ENCODE results near the gene SAE1. TPM values are rescaled to one million over a fixed set of nuclear protein-coding genes. Genes with fewer than 3 reads are reported as not detected.

The SAE1 gene
- total RNA-seq, 2 experiments from 2014 or later: 150 TPM

GRCh38 chr19:47156861-47157430, 26.3 kb downstream of the SAE1 start:
- H3K4me3 Mint-ChIP-seq: peak overlapping the region; percentile 45
- peaks cover 51% of the 10 kb centered on the region for H3K4me1 Mint-ChIP-seq
- no peak for DNase-seq
- CTCF ChIA-PET: interaction anchor here (0.6 to 4.6 kb wide), 11 partner anchors 7 to 128 kb away, joined by 3 to 49 read pairs (median 4); partner anchors contain the start of genes SAE1 and ZC3H4
- H3K36me3 Mint-ChIP-seq (ENCODE audit: low read depth): peaks cover 68% of the 10 kb centered on the region
- H3K27ac Mint-ChIP-seq: peak overlapping the region; percentile 85
- no peaks in the 10 kb centered on the region for H3K27me3 Mint-ChIP-seq
- POLR2A ChIA-PET: interaction anchor here (0.7 to 5.5 kb wide), 17 partner anchors 11 to 370 kb away, joined by 3 to 42 read pairs (median 4); partner anchors contain the start of genes CCDC9, SAE1 and ZC3H4
- no peaks in the 10 kb centered on the region for H3K9me3 Mint-ChIP-seq

GRCh38 chr19:47157431-47158321, 27.0 kb downstream of the SAE1 start:
- peaks cover 66% of the 10 kb centered on the region for H3K36me3 Mint-ChIP-seq (ENCODE audit: low read depth)
- H3K27ac Mint-ChIP-seq: peak overlapping the region; percentile 85
- no peaks in the 10 kb centered on the region for H3K27me3 Mint-ChIP-seq
- H3K4me3 Mint-ChIP-seq: peak overlapping the region; percentile 0
- no peaks in the 10 kb centered on the region for H3K9me3 Mint-ChIP-seq
- H3K4me1 Mint-ChIP-seq: peaks cover 51% of the 10 kb centered on the region
- ChIA-PET CTCF (interaction anchor here (0.6 to 4.6 kb wide), 10 partner anchors 8 to 127 kb away, joined by 3 to 49 read pairs (median 4); partner anchors contain the start of gene SAE1), POLR2A (interaction anchor here (0.7 to 5.5 kb wide), 23 partner anchors 10 to 371 kb away, joined by 3 to 42 read pairs (median 4); partner anchors contain the start of genes CCDC9, SAE1 and ZC3H4)
- DNase-seq: peak; percentile 49

- Mint-ChIP-seq H3K27ac (peak overlapping the region; percentile 85), H3K9me3 (no peaks in the 10 kb centered on the region), H3K4me3 (peak overlapping the region; percentile 0), H3K4me1 (peaks cover 51% of the 10 kb centered on the region), H3K36me3 (ENCODE audit: low read depth) (peaks cover 59% of the 10 kb centered on the region), H3K27me3 (no peaks in the 10 kb centered on the region)
- ChIA-PET POLR2A (interaction anchor here (0.9 to 5.5 kb wide), 16 partner anchors 9 to 372 kb away, joined by 3 to 42 read pairs (median 6); partner anchors contain the start of genes SAE1 and ZC3H4), CTCF (interaction anchor here (1.0 to 4.6 kb wide), 7 partner anchors 8 to 88 kb away, joined by 3 to 49 read pairs (median 9); no protein-coding TSS in a partner anchor)
- no peak for DNase-seq
Observed at GRCh38 chr19:47158367-47158791, 27.7 kb downstream of the SAE1 start.

GRCh38 chr19:47158879-47159503, 28.4 kb downstream of the SAE1 start:
- peaks cover 51% of the 10 kb centered on the region for H3K4me1 Mint-ChIP-seq
- H3K36me3 Mint-ChIP-seq (ENCODE audit: low read depth): peaks cover 58% of the 10 kb centered on the region

GRCh38 chr19:47161876-47162489, 31.3 kb downstream of the SAE1 start:
- POLR2A ChIA-PET: interaction anchor here (1.4 kb wide), 1 partner anchor 20 kb away, joined by 3 read pairs; no protein-coding TSS in a partner anchor
- CTCF ChIA-PET: interaction anchor here (0.6 to 4.6 kb wide), 4 partner anchors 12 to 48 kb away, joined by 3 to 19 read pairs (median 5); no protein-coding TSS in a partner anchor
- Mint-ChIP-seq H3K9me3 (no peaks in the 10 kb centered on the region), H3K36me3 (ENCODE audit: low read depth) (peaks cover 51% of the 10 kb centered on the region), H3K27me3 (no peaks in the 10 kb centered on the region), H3K27ac (no peak overlapping the region), H3K4me1 (peaks cover 35% of the 10 kb centered on the region), H3K4me3 (no peak overlapping the region)
- no peak for DNase-seq

More at GRCh38 chr19:47158879-47159503, 28.4 kb downstream of the SAE1 start:
- ChIA-PET CTCF (interaction anchor here (0.6 to 4.6 kb wide), 10 partner anchors 9 to 146 kb away, joined by 3 to 49 read pairs (median 6); no protein-coding TSS in a partner anchor), POLR2A (interaction anchor here (0.9 to 5.5 kb wide), 11 partner anchors 8 to 372 kb away, joined by 3 to 42 read pairs (median 7); partner anchors contain the start of genes SAE1 and ZC3H4)
- Mint-ChIP-seq H3K4me3 (no peak overlapping the region), H3K27ac (peak overlapping the region; percentile 85), H3K27me3 (no peaks in the 10 kb centered on the region), H3K9me3 (no peaks in the 10 kb centered on the region)
- no peak for DNase-seq

GRCh38 chr19:47168065-47168464, 37.4 kb downstream of the SAE1 start:
- ChIA-PET POLR2A (interaction anchor here (1.1 to 1.8 kb wide), 2 partner anchors 9 to 58 kb away, joined by 3 to 9 read pairs; no protein-coding TSS in a partner anchor), CTCF (interaction anchor here (0.9 to 1.0 kb wide), 2 partner anchors 18 to 76 kb away, joined by 3 read pairs; no protein-coding TSS in a partner anchor)
- no peaks in the 10 kb centered on the region for H3K27me3 Mint-ChIP-seq
- H3K27ac Mint-ChIP-seq: no peak overlapping the region
- no peak overlapping the region for H3K4me3 Mint-ChIP-seq
- peaks cover 2% of the 10 kb centered on the region for H3K4me1 Mint-ChIP-seq
- H3K36me3 Mint-ChIP-seq (ENCODE audit: low read depth): peaks cover 45% of the 10 kb centered on the region
- DNase-seq: no peak
- no peaks in the 10 kb centered on the region for H3K9me3 Mint-ChIP-seq

- POLR2A ChIA-PET: interaction anchor here (0.6 kb wide), 1 partner anchor 76 kb away, joined by 4 read pairs; no protein-coding TSS in a partner anchor
- Mint-ChIP-seq H3K27ac (no peak overlapping the region), H3K27me3 (no peaks in the 10 kb centered on the region), H3K4me3 (no peak overlapping the region), H3K36me3 (ENCODE audit: low read depth) (peaks cover 69% of the 10 kb centered on the region), H3K9me3 (no peaks in the 10 kb centered on the region), H3K4me1 (peaks cover 34% of the 10 kb centered on the region)
- CTCF ChIA-PET: interaction anchor here (0.9 kb wide), 1 partner anchor 13 kb away, joined by 4 read pairs; no protein-coding TSS in a partner anchor
- DNase-seq: no peak
Observed at GRCh38 chr19:47172666-47173455, 42.2 kb downstream of the SAE1 start.

- ChIA-PET POLR2A (interaction anchor here (0.7 to 2.6 kb wide), 7 partner anchors 9 to 327 kb away, joined by 3 to 20 read pairs (median 4); no protein-coding TSS in a partner anchor), CTCF (interaction anchor here (1.0 to 1.3 kb wide), 2 partner anchors 10 to 68 kb away, joined by 4 to 6 read pairs; no protein-coding TSS in a partner anchor)
- Mint-ChIP-seq H3K4me1 (peaks cover 57% of the 10 kb centered on the region), H3K27me3 (no peaks in the 10 kb centered on the region), H3K9me3 (no peaks in the 10 kb centered on the region), H3K27ac (peak overlapping the region; percentile 81), H3K36me3 (ENCODE audit: low read depth) (peaks cover 66% of the 10 kb centered on the region), H3K4me3 (no peak overlapping the region)
- DNase-seq: no peak
Observed at GRCh38 chr19:47176071-47176626, 45.5 kb downstream of the SAE1 start.

- H3K27me3 Mint-ChIP-seq: no peaks in the 10 kb centered on the region
- no peak overlapping the region for H3K4me3 Mint-ChIP-seq
- H3K36me3 Mint-ChIP-seq (ENCODE audit: low read depth): peaks cover 66% of the 10 kb centered on the region
- peak overlapping the region; percentile 81 for H3K27ac Mint-ChIP-seq
- no peaks in the 10 kb centered on the region for H3K9me3 Mint-ChIP-seq
- ChIA-PET POLR2A (interaction anchor here (0.7 to 2.6 kb wide), 8 partner anchors 10 to 327 kb away, joined by 3 to 20 read pairs (median 4); partner anchors contain the start of gene ZC3H4), CTCF (interaction anchor here (0.9 to 1.3 kb wide), 5 partner anchors 10 to 68 kb away, joined by 3 to 6 read pairs (median 4); partner anchors contain the start of gene ZC3H4)
- peak; percentile 30 for DNase-seq
- H3K4me1 Mint-ChIP-seq: peaks cover 57% of the 10 kb centered on the region
Observed at GRCh38 chr19:47176627-47177090, 46.0 kb downstream of the SAE1 start.

- ChIA-PET CTCF (interaction anchor here (1.2 to 2.1 kb wide), 3 partner anchors 14 to 167 kb away, joined by 4 to 7 read pairs (median 6); no protein-coding TSS in a partner anchor), POLR2A (interaction anchor here (0.6 to 2.4 kb wide), 3 partner anchors 9 to 23 kb away, joined by 3 to 7 read pairs (median 5); no protein-coding TSS in a partner anchor)
- peak overlapping the region; percentile 49 for H3K27ac Mint-ChIP-seq
- H3K27me3 Mint-ChIP-seq: no peaks in the 10 kb centered on the region
- H3K4me1 Mint-ChIP-seq: peaks cover 80% of the 10 kb centered on the region
- H3K9me3 Mint-ChIP-seq: no peaks in the 10 kb centered on the region
- no peak for DNase-seq
- H3K4me3 Mint-ChIP-seq: no peak overlapping the region
- H3K36me3 Mint-ChIP-seq (ENCODE audit: low read depth): peaks cover 68% of the 10 kb centered on the region
Observed at GRCh38 chr19:47179653-47180310, 49.1 kb downstream of the SAE1 start.

Data from activated CD4-positive, alpha-beta memory T cell treated with anti-CD3 and anti-CD28 coated beads, Interleukin-2, amount 10 ng/mL, durations not matched to agents 7 days and 5 days (primary cell).